Testis (tissue), 5 donors: ENCODE measurements around the gene CTBP2. TPM values are rescaled to one million over a fixed set of nuclear protein-coding genes. Genes with fewer than 3 reads are reported as not detected.

Experiments
- DNase-seq: peaks from one replicate; pipeline ENCODE4 v3.0.0-alpha.2; 2019
- H3K27ac ChIP-seq, 2 donors: fragments of 200-600 bp; sonication (generic); one replicate each; pipeline ENCODE4 v1.5.1; 2019
- H3K27me3 ChIP-seq: fragments of 200-600 bp; sonication (generic); one replicate; pipeline ENCODE4 v1.5.1; 2019
- H3K36me3 ChIP-seq: fragments of 200-600 bp; sonication (generic); one replicate; pipeline ENCODE4 v1.5.1; 2017; ENCODE audit warnings: low read depth; ENCODE audit errors: missing control alignments
- H3K4me1 ChIP-seq: fragments of 200-600 bp; sonication (generic); one replicate; pipeline ENCODE4 v1.5.1; 2019
- H3K4me3 ChIP-seq, 2 donors: fragments of 200-600 bp; sonication (generic); one replicate each; pipeline ENCODE4 v1.5.1; 2017 to 2019
- H3K9me3 ChIP-seq: fragments of 200-600 bp; sonication (generic); one replicate; pipeline ENCODE4 v1.5.1; 2017
- CTCF ChIP-seq, 3 experiments: fragments of 450-650 bp in 2 of 3; fragments of 200-600 bp in 1 of 3; sonication (generic) in 1 of 3; IDR thresholded peaks; one replicate each; pipeline ENCODE4 v1.5.1; 2016 to 2019; ENCODE audit warnings: antibody characterized with exemption in 3 of 3, mild to moderate bottlenecking in 2 of 3, moderate library complexity in 1 of 3
- POLR2A ChIP-seq: fragments of 450-650 bp; IDR thresholded peaks from one replicate; pipeline ENCODE4 v1.6.1; 2017; ENCODE audit warnings: antibody characterized with exemption, mild to moderate bottlenecking, moderate library complexity
- WGBS, 2 donors: methylation state at CpG; one replicate each; pipeline ENCODE4 v1.1.5; 2018; 5-methylcytosine and 5-hydroxymethylcytosine counted together
- intact Hi-C: fragments of 100-400 bp; cut with DNase I; formaldehyde crosslinking; loops from one replicate; pipeline ENCODE4 v1.15.1; 2023; ENCODE audit warnings: low total_unique reads
- long read RNA-seq, 2 donors: transcript quantifications; one replicate each; lab custom pipeline, GENCODE V29; 2026
- polyA plus RNA-seq: library from polyadenylated mRNA; stranded (reverse); fragments of 350-450 nt; fragmentation: Illumina TruSeq; extraction: RNeasy Lipid Tissue Mini Kit (QIAGEN cat#74804); gene quantifications from one replicate; pipeline ENCODE4 v1.2.3, GENCODE V29; 2014; ENCODE audit warnings: low read depth, low replicate concordance; ENCODE audit not compliant: insufficient read depth
- total RNA-seq, 2 donors: library from RNA; depleted of rRNA; stranded (reverse); fragments of >200 nt; gene quantifications; one replicate each; pipeline ENCODE4 v1.2.3, GENCODE V29; 2016

Gene CTBP2
- 10 to 100 TPM; 44.7 to 79.5 TPM for total RNA-seq
- polyA plus RNA-seq = 52.4 TPM
- long read RNA-seq, donor 1, full-length matches to known transcripts = 13 of 13 reads
- long read RNA-seq, donor 1, partial matches to known transcripts = 0 of 13 reads
- long read RNA-seq, donor 1, other reads (novel, unspliced or antisense) = 0 of 13 reads
- long read RNA-seq, donor 2, full-length matches to known transcripts = 9 of 9 reads
- long read RNA-seq, donor 2, partial matches to known transcripts = 0 of 9 reads
- long read RNA-seq, donor 2, other reads (novel, unspliced or antisense) = 0 of 9 reads

- Histone ChIP-seq H3K9me3 (no peaks in the 10 kb centered on the region), H3K4me1 (peaks cover 24% of the 10 kb centered on the region), H3K27ac (peak within 1 kb of the TSS; percentile 95 to 99), H3K36me3 (no peaks in the 10 kb centered on the region), H3K4me3 (peak within 1 kb of the TSS; percentile 79 to 89), H3K27me3 (no peaks in the 10 kb centered on the region)
- 1% methylated on average over 61 to 76 of the region's 103 CpGs for whole genome bisulfite sequencing, 2 donors
- peak; percentile 76 for DNase-seq
- no peak for TF ChIP-seq CTCF (IDR thresholded peaks at IDR 0.05)
- TF ChIP-seq POLR2A = no peak
- intact Hi-C loops = loop anchor here (5.0 kb wide), 1 partner anchor 103 kb away; no protein-coding TSS in a partner anchor
These were observed at the start of gene CTBP2 for GRCh38 chr10:125159932-125160855. TSS of gene CTBP2 (minus strand) at chr10:125160563.

GRCh38 chr10:125209591-125210355 lies 49.4 kb upstream of the CTBP2 start:
- peak; percentile 30 for DNase-seq
- WGBS, 2 donors = 47 to 57% methylated on average over 10 of the region's 10 CpGs
- intact Hi-C loops = no loop called here
- H3K4me3 ChIP-seq = no peak overlapping the region
- peaks cover 3% of the 10 kb centered on the region for H3K4me1 ChIP-seq
- H3K27ac ChIP-seq = no peak overlapping the region
- no peaks in the 10 kb centered on the region for H3K9me3 ChIP-seq
- no peaks in the 10 kb centered on the region for H3K36me3 ChIP-seq
- TF ChIP-seq CTCF (IDR thresholded peaks at IDR 0.05) (no peak), POLR2A (no peak)
- no peaks in the 10 kb centered on the region for H3K27me3 ChIP-seq

- 73 to 83% methylated on average over 16 to 23 of the region's 23 CpGs for WGBS, 2 donors
- no peak for DNase-seq
- H3K4me3 ChIP-seq = no peak overlapping the region
- H3K27ac ChIP-seq = no peak overlapping the region
- peaks cover 3% of the 10 kb centered on the region for H3K4me1 ChIP-seq
- H3K36me3 ChIP-seq = no peaks in the 10 kb centered on the region
- no peaks in the 10 kb centered on the region for H3K27me3 ChIP-seq
- no peaks in the 10 kb centered on the region for H3K9me3 ChIP-seq
- intact Hi-C loops = no loop called here
- TF ChIP-seq CTCF (IDR thresholded peaks at IDR 0.05) = no peak
- no peak for TF ChIP-seq POLR2A
These were observed 48.6 kb upstream of the CTBP2 start for GRCh38 chr10:125208854-125209565.

- intact Hi-C loops = no loop called here
- peaks cover 3% of the 10 kb centered on the region for H3K4me1 ChIP-seq
- 91% methylated on average over 5 of the region's 5 CpGs for WGBS, 2 donors
- no peak for TF ChIP-seq CTCF (IDR thresholded peaks at IDR 0.05)
- TF ChIP-seq POLR2A = no peak
- no peaks in the 10 kb centered on the region for H3K27me3 ChIP-seq
- no peak for DNase-seq
- no peaks in the 10 kb centered on the region for H3K9me3 ChIP-seq
- no peaks in the 10 kb centered on the region for H3K36me3 ChIP-seq
- H3K27ac ChIP-seq = no peak overlapping the region
- no peak overlapping the region for H3K4me3 ChIP-seq
These were observed 46.3 kb upstream of the CTBP2 start for GRCh38 chr10:125206623-125207022.
